Measurements from ENCODE around the gene HIPK3. TPM values are rescaled to one million over a fixed set of nuclear protein-coding genes. Genes with fewer than 3 reads are reported as not detected.

The HIPK3 gene
- polyA plus RNA-seq, 1 donor from 2014 or later: 25.5 TPM

DNA sequence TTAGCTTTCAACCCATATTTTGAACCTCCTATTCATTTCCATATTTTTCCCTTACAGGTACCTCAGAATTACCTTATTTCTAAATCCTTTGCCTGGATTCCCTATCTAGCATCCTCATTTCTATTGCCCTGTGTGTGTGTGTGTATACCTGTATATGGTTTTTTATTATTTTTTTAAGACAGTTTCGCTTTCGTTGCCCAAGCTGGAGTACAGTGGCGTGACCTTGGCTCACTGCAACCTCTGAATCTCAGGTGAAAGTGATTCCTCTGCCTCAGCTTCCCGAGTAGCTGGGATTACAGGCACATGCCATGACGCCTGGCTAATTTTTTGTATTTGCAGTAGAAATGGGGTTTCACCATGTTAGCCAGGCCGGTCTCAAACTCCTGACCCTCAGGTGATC lies 12.6 kb downstream of the HIPK3 start:
- H3K79me2 ChIP-seq (replicated peaks; ENCODE audit: insufficient read depth, low read length): peaks cover 58% of the 10 kb centered on the region
- H3K27me3 ChIP-seq (ENCODE audit: insufficient read depth, low read depth, low read length): no peaks in the 10 kb centered on the region
- no peak overlapping the region for H3K9ac ChIP-seq (ENCODE audit: low read length)
- H2AFZ ChIP-seq (ENCODE audit: low read depth, low read length): no peak overlapping the region
- no peaks in the 10 kb centered on the region for H3F3A ChIP-seq (ENCODE audit: insufficient read depth, low read length, poor library complexity, severe bottlenecking)
- no peaks in the 10 kb centered on the region for H3K9me2 ChIP-seq (ENCODE audit: insufficient read depth, low read length)
- H3K36me3 ChIP-seq (ENCODE audit: insufficient read depth, low read length): no peaks in the 10 kb centered on the region
- no peak overlapping the region for H3K27ac ChIP-seq (ENCODE audit: low read length)
- H3K4me2 ChIP-seq (ENCODE audit: low read length): no peak overlapping the region
- TF ChIP-seq RAD21 (conservative IDR thresholded peaks at IDR 0.05) (no peak), MXI1 (conservative IDR thresholded peaks at IDR 0.05; ENCODE audit: poor library complexity, severe bottlenecking) (no peak), SMC3 (conservative IDR thresholded peaks at IDR 0.05; ENCODE audit: poor library complexity) (no peak), EP300 (conservative IDR thresholded peaks at IDR 0.05; ENCODE audit: poor library complexity, severe bottlenecking) (no peak), TAF1 (IDR thresholded peaks at IDR 0.05; ENCODE audit: low read depth) (no peak), EZH2 (IDR thresholded peaks at IDR 0.05; ENCODE audit: borderline replicate concordance, insufficient read depth, low read length, poor library complexity, severe bottlenecking) (no peak), POLR2AphosphoS5 (IDR thresholded peaks at IDR 0.05) (no peak)
- TF ChIP-seq, protein P1, sequence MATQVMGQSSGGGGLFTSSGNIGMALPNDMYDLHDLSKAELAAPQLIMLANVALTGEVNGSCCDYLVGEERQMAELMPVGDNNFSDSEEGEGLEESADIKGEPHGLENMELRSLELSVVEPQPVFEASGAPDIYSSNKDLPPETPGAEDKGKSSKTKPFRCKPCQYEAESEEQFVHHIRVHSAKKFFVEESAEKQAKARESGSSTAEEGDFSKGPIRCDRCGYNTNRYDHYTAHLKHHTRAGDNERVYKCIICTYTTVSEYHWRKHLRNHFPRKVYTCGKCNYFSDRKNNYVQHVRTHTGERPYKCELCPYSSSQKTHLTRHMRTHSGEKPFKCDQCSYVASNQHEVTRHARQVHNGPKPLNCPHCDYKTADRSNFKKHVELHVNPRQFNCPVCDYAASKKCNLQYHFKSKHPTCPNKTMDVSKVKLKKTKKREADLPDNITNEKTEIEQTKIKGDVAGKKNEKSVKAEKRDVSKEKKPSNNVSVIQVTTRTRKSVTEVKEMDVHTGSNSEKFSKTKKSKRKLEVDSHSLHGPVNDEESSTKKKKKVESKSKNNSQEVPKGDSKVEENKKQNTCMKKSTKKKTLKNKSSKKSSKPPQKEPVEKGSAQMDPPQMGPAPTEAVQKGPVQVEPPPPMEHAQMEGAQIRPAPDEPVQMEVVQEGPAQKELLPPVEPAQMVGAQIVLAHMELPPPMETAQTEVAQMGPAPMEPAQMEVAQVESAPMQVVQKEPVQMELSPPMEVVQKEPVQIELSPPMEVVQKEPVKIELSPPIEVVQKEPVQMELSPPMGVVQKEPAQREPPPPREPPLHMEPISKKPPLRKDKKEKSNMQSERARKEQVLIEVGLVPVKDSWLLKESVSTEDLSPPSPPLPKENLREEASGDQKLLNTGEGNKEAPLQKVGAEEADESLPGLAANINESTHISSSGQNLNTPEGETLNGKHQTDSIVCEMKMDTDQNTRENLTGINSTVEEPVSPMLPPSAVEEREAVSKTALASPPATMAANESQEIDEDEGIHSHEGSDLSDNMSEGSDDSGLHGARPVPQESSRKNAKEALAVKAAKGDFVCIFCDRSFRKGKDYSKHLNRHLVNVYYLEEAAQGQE (IDR thresholded peaks at IDR 0.05; ENCODE audit: borderline replicate concordance): no peak
- TF ChIP-seq, protein P2, sequence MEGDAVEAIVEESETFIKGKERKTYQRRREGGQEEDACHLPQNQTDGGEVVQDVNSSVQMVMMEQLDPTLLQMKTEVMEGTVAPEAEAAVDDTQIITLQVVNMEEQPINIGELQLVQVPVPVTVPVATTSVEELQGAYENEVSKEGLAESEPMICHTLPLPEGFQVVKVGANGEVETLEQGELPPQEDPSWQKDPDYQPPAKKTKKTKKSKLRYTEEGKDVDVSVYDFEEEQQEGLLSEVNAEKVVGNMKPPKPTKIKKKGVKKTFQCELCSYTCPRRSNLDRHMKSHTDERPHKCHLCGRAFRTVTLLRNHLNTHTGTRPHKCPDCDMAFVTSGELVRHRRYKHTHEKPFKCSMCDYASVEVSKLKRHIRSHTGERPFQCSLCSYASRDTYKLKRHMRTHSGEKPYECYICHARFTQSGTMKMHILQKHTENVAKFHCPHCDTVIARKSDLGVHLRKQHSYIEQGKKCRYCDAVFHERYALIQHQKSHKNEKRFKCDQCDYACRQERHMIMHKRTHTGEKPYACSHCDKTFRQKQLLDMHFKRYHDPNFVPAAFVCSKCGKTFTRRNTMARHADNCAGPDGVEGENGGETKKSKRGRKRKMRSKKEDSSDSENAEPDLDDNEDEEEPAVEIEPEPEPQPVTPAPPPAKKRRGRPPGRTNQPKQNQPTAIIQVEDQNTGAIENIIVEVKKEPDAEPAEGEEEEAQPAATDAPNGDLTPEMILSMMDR (IDR thresholded peaks at IDR 0.05; ENCODE audit: poor library complexity, severe bottlenecking): no peak
- no peaks in the 10 kb centered on the region for H3K9me3 ChIP-seq (ENCODE audit: low read length)
- no peaks in the 10 kb centered on the region for H4K20me1 ChIP-seq (ENCODE audit: insufficient read depth)
- no peak overlapping the region for H3K4me3 ChIP-seq (ENCODE audit: low read length)

DNA sequence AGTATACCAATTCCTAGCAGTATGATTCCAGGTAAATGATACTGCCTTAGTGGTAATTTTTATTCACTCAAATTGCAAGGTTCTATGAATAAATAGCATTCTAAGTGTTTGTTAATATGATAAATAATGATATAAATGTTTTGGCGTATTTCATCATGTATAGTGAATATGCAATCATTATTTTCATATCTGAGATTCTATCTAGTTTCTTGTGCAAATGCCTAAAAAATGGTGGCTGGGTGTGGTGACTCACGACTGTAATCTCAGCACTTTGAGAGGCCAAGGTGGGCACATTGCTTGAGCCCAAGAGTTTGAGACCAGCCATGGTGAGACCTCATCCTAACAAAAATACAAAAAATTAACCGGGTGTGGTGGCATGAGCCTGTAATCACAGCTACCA lies 13.9 kb downstream of the HIPK3 start:
- H3K9me2 ChIP-seq (ENCODE audit: insufficient read depth, low read length): no peaks in the 10 kb centered on the region
- TF ChIP-seq POLR2AphosphoS5 (IDR thresholded peaks at IDR 0.05): no peak
- TF ChIP-seq MXI1 (conservative IDR thresholded peaks at IDR 0.05; ENCODE audit: poor library complexity, severe bottlenecking): no peak
- TF ChIP-seq SMC3 (conservative IDR thresholded peaks at IDR 0.05; ENCODE audit: poor library complexity): no peak
- no peak for TF ChIP-seq RAD21 (conservative IDR thresholded peaks at IDR 0.05)
- no peak for TF ChIP-seq EZH2 (IDR thresholded peaks at IDR 0.05; ENCODE audit: borderline replicate concordance, insufficient read depth, low read length, poor library complexity, severe bottlenecking)
- TF ChIP-seq EP300 (conservative IDR thresholded peaks at IDR 0.05; ENCODE audit: poor library complexity, severe bottlenecking): no peak
- TF ChIP-seq, protein P2 (IDR thresholded peaks at IDR 0.05; ENCODE audit: poor library complexity, severe bottlenecking): no peak
- no peak for TF ChIP-seq TAF1 (IDR thresholded peaks at IDR 0.05; ENCODE audit: low read depth)
- TF ChIP-seq, protein P1 (IDR thresholded peaks at IDR 0.05; ENCODE audit: borderline replicate concordance): no peak
- no peak overlapping the region for H3K9ac ChIP-seq (ENCODE audit: low read length)
- H3K36me3 ChIP-seq (ENCODE audit: insufficient read depth, low read length): no peaks in the 10 kb centered on the region
- no peak overlapping the region for H3K4me2 ChIP-seq (ENCODE audit: low read length)
- H3K27ac ChIP-seq (ENCODE audit: low read length): no peak overlapping the region
- H3F3A ChIP-seq (ENCODE audit: insufficient read depth, low read length, poor library complexity, severe bottlenecking): no peaks in the 10 kb centered on the region
- H4K20me1 ChIP-seq (ENCODE audit: insufficient read depth): no peaks in the 10 kb centered on the region
- H3K4me3 ChIP-seq (ENCODE audit: low read length): no peak overlapping the region
- H3K27me3 ChIP-seq (ENCODE audit: insufficient read depth, low read depth, low read length): no peaks in the 10 kb centered on the region
- peaks cover 55% of the 10 kb centered on the region for H3K79me2 ChIP-seq (replicated peaks; ENCODE audit: insufficient read depth, low read length)
- no peak overlapping the region for H2AFZ ChIP-seq (ENCODE audit: low read depth, low read length)
- no peaks in the 10 kb centered on the region for H3K9me3 ChIP-seq (ENCODE audit: low read length)

All from neural cell (in vitro differentiated cells).